ENCODE measurements around the gene NGRN. TPM values are rescaled to one million over a fixed set of nuclear protein-coding genes. Genes with fewer than 3 reads are reported as not detected.
"Not testable (repeated sequence)": the region's sequence is repeated elsewhere in the genome, so short reads cannot be mapped to it uniquely, and the experiment has no call there.

The NGRN gene
- total RNA-seq, 2 experiments from 2014 or later, result 30.1 to 34.9 TPM

DNA sequence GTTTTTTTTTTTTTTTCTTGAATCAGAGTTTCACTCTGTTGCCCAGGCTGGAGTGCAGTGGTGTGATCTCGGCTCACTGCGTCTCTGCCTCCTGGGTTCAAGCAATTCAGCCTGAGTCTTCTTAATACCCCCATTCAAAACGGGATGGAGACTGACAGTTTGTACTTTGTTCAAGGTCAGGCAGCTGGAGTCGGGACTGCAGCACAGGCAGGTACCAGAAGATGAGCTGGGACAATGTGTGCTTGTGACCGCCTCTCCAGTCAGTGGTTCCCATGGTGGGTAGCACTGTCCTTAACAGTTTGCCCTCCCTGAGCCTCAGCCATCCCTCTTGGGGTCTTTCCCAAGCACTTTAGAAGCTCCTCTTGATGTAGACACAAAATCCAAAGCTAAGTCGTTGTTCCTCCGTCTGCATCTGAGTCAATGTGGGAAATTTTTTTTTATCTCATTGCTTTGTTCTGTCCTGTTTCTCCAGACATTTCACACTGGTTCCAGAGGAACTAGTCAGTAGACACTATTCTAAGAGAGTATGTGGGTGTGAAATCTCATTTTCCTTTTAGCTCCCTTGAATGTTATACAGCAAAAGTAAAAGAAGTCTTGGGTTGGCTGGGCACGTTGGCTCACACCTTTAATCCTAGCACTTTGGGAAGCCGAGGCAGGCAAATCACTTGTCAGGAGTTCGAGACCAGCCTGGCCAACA, 21.4 kb upstream of the NGRN start:
- H3K27me3 Mint-ChIP-seq, result no peaks in the 10 kb centered on the region
- ATAC-seq (no peak), DNase-seq (no peak)
- peaks cover 2% of the 10 kb centered on the region for H3K36me3 Mint-ChIP-seq
- no peak overlapping the region for H3K4me3 Mint-ChIP-seq
- H3K27ac Mint-ChIP-seq, result no peak overlapping the region
- no peaks in the 10 kb centered on the region for H3K9me3 Mint-ChIP-seq (ENCODE audit: low read depth)
- CTCF ChIA-PET, result interaction anchor here (0.7 to 1.6 kb wide), 2 partner anchors 17 to 57 kb away, joined by 3 read pairs; no protein-coding TSS in a partner anchor
- peaks cover 8% of the 10 kb centered on the region for H3K4me1 Mint-ChIP-seq

DNA sequence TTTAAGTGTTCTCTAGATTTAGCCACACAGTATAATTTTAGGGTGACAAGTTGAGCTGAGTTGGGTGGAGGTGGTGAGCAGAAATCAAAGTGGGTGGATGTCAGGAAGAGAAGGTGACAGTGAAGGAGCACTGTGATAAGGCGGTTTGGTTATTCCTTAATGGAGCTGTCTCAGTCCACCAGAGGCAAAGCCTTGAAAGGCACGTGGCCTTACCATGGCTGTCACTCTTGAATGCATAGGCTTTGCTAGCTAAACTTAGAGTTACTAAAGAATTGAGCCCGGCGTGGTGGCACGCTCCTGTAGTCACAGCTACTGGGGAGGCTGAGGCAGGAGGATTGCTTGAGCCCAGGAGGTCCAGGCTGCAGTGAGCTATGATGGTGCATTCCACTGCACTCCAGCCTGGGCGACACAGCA, 16.7 kb upstream of the NGRN start:
- no peaks in the 10 kb centered on the region for H3K36me3 Mint-ChIP-seq
- no peak overlapping the region for H3K27ac Mint-ChIP-seq
- no peaks in the 10 kb centered on the region for H3K27me3 Mint-ChIP-seq
- no peaks in the 10 kb centered on the region for H3K9me3 Mint-ChIP-seq (ENCODE audit: low read depth)
- peak overlapping the region; percentile 47 for H3K4me3 Mint-ChIP-seq
- ATAC-seq, result peak; percentile 32
- CTCF ChIA-PET, result interaction anchor here (1.0 to 2.9 kb wide), 7 partner anchors 9 to 45 kb away, joined by 3 to 10 read pairs (median 4); no protein-coding TSS in a partner anchor
- DNase-seq, result no peak
- peaks cover 14% of the 10 kb centered on the region for H3K4me1 Mint-ChIP-seq

DNA sequence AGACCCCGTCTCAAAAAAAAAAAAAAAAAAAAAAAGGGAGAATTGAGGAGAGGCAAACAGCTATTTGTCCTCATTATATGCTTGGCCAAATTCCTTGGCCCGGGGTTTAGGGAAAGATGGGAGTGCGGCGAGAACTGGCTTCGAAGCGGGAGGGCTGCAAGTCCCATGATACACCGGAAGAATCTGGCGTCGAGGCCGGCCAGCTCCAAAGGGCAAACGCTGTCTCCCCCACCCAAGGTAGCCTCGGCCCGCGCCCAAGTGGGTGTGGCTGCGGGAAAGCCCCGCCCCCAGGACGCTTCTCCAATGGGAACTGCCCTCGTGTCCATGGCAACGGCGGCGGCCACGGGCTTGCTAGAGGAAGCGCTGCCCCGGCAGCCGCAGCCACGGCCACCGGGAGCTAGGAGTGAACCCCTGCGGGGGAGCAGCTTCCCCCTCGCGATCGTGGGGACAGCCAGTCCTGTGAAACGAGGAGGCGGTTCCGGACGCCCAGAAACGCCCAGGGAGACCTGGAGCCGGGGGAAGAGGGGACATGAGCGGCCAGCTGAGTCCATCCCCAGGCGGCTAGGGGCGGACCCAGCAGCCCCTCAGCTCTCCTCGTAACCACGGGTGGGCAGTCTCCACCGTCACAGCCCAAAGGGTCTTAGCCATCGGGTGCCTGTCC, 16.1 kb upstream of the NGRN start, which contains the start of gene TTLL13:
TTLL13 (plus strand) TSS at position 354 of the 661 bp plus-strand sequence. CDS start 1,075 bp downstream, outside the sequence.
- DNase-seq (peak; percentile 83), ATAC-seq (peak; percentile 82)
- H3K36me3 Mint-ChIP-seq, result no peaks in the 10 kb centered on the region
- H3K27me3 Mint-ChIP-seq, result no peaks in the 10 kb centered on the region
- H3K4me1 Mint-ChIP-seq, result peaks cover 14% of the 10 kb centered on the region
- no peaks in the 10 kb centered on the region for H3K9me3 Mint-ChIP-seq (ENCODE audit: low read depth)
- peak within 1 kb of the TSS; percentile 47 for H3K4me3 Mint-ChIP-seq
- H3K27ac Mint-ChIP-seq, result no peak within 1 kb of the TSS
- CTCF ChIA-PET, result interaction anchor here (0.6 to 2.9 kb wide), 8 partner anchors 8 to 44 kb away, joined by 3 to 10 read pairs (median 4); no protein-coding TSS in a partner anchor

DNA sequence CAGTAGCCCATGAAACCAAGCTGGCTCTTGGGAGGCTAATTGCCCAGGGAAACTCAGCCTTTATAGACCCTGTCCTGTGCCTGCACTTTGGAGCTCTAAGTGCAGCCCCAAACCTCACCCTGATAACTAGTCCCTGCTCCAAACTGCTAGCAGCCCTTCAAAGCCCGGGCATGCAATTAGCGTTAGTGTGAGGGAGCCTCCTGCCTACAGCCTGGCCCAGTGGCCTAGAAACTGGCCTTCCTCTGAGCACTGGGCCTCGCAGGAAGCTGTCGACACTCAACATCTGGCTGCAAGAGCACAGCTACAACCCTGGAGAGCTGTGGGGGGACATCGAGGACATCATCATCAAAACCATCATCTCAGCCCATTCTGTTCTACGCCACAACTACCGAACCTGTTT, 7.7 kb upstream of the NGRN start:
- no peak overlapping the region for H3K4me3 Mint-ChIP-seq
- no peaks in the 10 kb centered on the region for H3K9me3 Mint-ChIP-seq (ENCODE audit: low read depth)
- peaks cover 1% of the 10 kb centered on the region for H3K36me3 Mint-ChIP-seq
- no peaks in the 10 kb centered on the region for H3K27me3 Mint-ChIP-seq
- ATAC-seq (no peak), DNase-seq (no peak)
- peaks cover 19% of the 10 kb centered on the region for H3K4me1 Mint-ChIP-seq
- CTCF ChIA-PET, result interaction anchor here (1.0 kb wide), 1 partner anchor 9 kb away, joined by 4 read pairs; the partner anchor contains the start of gene TTLL13
- H3K27ac Mint-ChIP-seq, result no peak overlapping the region

DNA sequence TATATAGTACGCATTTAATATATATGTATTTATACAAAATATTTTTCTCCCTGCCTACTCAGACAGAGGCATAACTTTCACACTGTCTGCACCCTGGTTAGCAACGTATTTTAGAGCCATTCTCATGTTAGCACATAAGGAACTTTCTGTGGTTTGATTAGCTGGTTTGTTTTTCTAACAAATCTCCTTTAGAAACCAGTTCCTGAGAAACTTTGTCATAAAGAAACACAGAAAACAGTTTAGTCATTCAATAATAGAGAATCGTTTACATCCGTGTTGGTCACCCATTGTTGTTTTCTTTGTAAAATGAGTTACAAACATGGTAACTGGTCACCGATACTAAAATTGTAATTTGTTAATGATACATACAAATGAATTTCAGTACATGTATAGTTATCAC, 5.9 kb upstream of the NGRN start:
- DNase-seq, result no peak
- H3K4me3 Mint-ChIP-seq, result no peak overlapping the region
- peak overlapping the region; percentile 74 for H3K27ac Mint-ChIP-seq
- peak; percentile 76 for ATAC-seq
- H3K4me1 Mint-ChIP-seq, result peaks cover 27% of the 10 kb centered on the region
- no peaks in the 10 kb centered on the region for H3K9me3 Mint-ChIP-seq (ENCODE audit: low read depth)
- CTCF ChIA-PET, result interaction anchor here (0.6 to 1.4 kb wide), 3 partner anchors 27 to 80 kb away, joined by 3 to 5 read pairs (median 4); no protein-coding TSS in a partner anchor
- no peaks in the 10 kb centered on the region for H3K27me3 Mint-ChIP-seq
- H3K36me3 Mint-ChIP-seq, result peaks cover 1% of the 10 kb centered on the region

DNA sequence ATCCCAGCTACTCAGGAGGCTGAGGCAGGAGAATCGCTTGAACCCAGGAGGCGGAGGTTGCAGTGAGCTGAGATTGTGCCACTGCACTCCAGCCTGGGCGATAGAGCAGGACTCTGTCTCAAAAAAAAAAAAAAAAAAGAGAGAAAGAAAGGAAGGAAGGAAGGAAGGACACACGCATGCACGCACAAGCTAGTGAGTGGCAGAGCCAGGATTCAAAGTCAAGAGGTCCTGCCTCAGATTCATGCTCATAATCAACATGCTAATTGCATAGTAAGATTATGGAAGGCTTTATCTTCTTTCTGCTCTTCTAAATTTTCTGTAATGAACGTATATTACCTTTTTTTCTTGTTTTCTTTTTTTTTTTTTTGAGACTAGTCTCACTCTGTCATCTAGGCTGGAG, 4.7 kb upstream of the NGRN start:
- not testable (repeated sequence) for H3K4me3 Mint-ChIP-seq; DNase-seq; H3K27me3 Mint-ChIP-seq; H3K27ac Mint-ChIP-seq; H3K36me3 Mint-ChIP-seq; H3K9me3 Mint-ChIP-seq (ENCODE audit: low read depth); ATAC-seq
- peaks cover 31% of the 10 kb centered on the region for H3K4me1 Mint-ChIP-seq
- CTCF ChIA-PET, result interaction anchor here (0.7 to 1.6 kb wide), 4 partner anchors 11 to 960 kb away, joined by 3 to 4 read pairs (median 3); partner anchors contain the start of gene TTLL13

DNA sequence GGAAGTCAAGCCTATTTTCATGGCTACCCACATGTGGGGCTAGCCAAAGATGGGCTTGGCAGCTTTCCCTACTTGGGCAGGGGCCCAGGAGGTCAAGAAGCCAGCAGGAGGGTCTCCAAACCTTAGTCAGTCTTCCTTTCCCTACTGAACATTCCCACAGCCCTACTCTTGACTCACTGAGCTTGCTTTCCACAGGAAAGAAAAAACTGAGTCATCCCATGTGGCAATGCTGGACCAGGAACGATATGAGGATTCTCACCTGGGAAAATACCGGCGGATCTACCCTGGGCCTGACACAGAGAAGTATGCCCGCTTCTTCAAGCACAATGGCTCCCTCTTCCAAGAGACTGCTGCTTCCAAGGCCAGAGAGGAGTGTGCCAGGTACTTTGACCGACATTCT, 3.7 kb upstream of the NGRN start:
- CTCF ChIA-PET, result interaction anchor here (1.6 kb wide), 1 partner anchor 12 kb away, joined by 4 read pairs; the partner anchor contains the start of gene TTLL13
- DNase-seq (no peak), ATAC-seq (no peak)
- Mint-ChIP-seq H3K9me3 (ENCODE audit: low read depth) (no peaks in the 10 kb centered on the region), H3K36me3 (peaks cover 4% of the 10 kb centered on the region), H3K4me3 (no peak overlapping the region), H3K4me1 (peaks cover 34% of the 10 kb centered on the region), H3K27ac (no peak overlapping the region), H3K27me3 (no peaks in the 10 kb centered on the region)

DNA sequence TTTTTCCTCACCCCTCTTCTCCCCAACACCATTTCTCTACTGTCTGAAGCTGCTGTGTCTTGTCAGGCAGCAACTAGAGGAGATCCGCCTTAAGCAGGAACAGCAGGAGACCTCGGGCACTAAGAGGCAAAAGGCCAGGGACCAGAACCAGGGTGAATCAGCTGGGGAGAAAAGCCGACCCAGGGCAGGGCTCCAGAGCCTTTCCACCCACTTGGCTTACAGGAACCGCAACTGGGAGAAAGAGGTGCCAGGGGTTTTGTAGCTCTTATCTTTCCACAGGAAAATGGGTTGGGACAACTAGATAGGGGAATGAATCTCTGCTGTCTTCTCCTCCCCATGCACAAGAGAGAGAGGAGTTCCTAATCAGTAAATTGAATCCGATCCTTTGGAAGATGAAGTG, 3.0 kb upstream of the NGRN start:
- Mint-ChIP-seq H3K4me1 (peaks cover 38% of the 10 kb centered on the region), H3K9me3 (ENCODE audit: low read depth) (no peaks in the 10 kb centered on the region), H3K27me3 (no peaks in the 10 kb centered on the region), H3K27ac (no peak overlapping the region), H3K36me3 (peaks cover 7% of the 10 kb centered on the region), H3K4me3 (no peak overlapping the region)
- ATAC-seq, result no peak
- DNase-seq, result no peak
- CTCF ChIA-PET, result no interaction called here

DNA sequence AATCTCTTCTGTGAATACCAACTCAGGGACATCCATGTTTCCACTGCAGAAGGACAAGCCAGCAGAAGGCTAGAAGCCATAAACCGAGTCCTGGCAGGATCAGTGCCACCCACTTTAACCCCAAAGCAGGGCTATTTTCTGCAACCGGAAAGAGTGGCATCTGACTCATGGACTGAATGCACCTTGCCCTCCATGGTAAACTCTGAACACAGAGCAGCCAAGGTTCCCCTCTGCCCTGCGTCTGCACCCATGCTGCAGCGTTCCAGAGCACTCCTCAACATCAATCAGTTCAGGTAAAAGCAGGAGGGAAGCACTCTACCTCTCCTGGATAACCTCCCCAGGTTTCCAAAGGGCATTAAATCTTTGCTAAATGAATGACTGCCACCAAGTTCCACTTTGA, 801 bp upstream of the NGRN start:
- DNase-seq (peak; percentile 68), ATAC-seq (no peak)
- H3K27me3 Mint-ChIP-seq, result no peaks in the 10 kb centered on the region
- H3K36me3 Mint-ChIP-seq, result peaks cover 19% of the 10 kb centered on the region
- H3K4me1 Mint-ChIP-seq, result peaks cover 40% of the 10 kb centered on the region
- peak overlapping the region; percentile 94 for H3K4me3 Mint-ChIP-seq
- CTCF ChIA-PET, result no interaction called here
- peak overlapping the region; percentile 99 for H3K27ac Mint-ChIP-seq
- H3K9me3 Mint-ChIP-seq (ENCODE audit: low read depth), result no peaks in the 10 kb centered on the region

DNA sequence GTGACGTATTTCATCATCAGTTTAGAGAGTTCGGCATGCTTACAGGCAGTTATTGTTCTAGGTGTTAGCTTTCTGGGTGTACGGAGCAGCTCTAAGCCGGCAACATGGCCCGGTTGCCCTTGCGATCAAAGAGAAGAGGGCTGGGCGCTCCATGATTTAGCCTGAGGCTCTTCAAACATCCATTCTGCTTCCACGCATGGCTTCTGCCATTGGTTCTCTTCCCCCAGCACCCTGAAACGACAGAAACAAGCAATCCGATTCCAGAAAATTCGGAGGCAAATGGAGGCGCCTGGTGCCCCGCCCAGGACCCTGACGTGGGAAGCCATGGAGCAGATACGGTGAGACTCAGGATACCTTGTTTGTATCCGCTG, 574 bp downstream of the NGRN start:
- peak overlapping the region; percentile 99 for H3K27ac Mint-ChIP-seq
- CTCF ChIA-PET, result interaction anchor here (0.8 to 0.9 kb wide), 4 partner anchors 32 to 109 kb away, joined by 3 to 4 read pairs (median 3); partner anchors contain the start of genes CIB1, GDPGP1 and SEMA4B
- ATAC-seq, result peak; percentile 28
- no peaks in the 10 kb centered on the region for H3K9me3 Mint-ChIP-seq (ENCODE audit: low read depth)
- DNase-seq, result peak; percentile 74
- peaks cover 29% of the 10 kb centered on the region for H3K36me3 Mint-ChIP-seq
- H3K27me3 Mint-ChIP-seq, result no peaks in the 10 kb centered on the region
- peaks cover 48% of the 10 kb centered on the region for H3K4me1 Mint-ChIP-seq
- H3K4me3 Mint-ChIP-seq, result peak overlapping the region; percentile 94

DNA sequence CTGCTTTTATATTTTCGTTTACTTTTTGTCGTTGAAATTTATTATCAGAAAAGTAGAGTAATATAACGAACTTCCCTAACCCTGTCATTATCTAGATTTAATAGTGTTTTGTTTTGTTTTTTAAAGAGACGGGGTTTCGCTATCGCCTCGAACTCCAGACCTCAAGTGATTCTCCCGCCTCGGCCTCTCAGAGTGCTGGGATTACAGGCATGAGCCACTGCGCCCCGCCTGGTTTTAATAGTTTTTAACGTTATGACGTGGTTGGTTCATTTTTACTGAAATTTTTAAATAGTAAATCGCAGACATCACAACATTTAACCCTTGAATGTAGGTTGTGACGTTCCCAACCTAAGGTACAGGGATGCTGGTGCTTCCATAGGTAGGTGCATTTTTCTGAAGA, 1.0 kb downstream of the NGRN start:
- Mint-ChIP-seq H3K9me3 (ENCODE audit: low read depth) (no peaks in the 10 kb centered on the region), H3K36me3 (peaks cover 34% of the 10 kb centered on the region), H3K4me3 (peak overlapping the region; percentile 94), H3K27ac (peak overlapping the region; percentile 99), H3K4me1 (peaks cover 52% of the 10 kb centered on the region), H3K27me3 (no peaks in the 10 kb centered on the region)
- ATAC-seq (no peak), DNase-seq (peak; percentile 60)
- CTCF ChIA-PET, result interaction anchor here (0.7 to 2.0 kb wide), 5 partner anchors 33 to 126 kb away, joined by 3 to 12 read pairs (median 3); partner anchors contain the start of genes CIB1 and GDPGP1

DNA sequence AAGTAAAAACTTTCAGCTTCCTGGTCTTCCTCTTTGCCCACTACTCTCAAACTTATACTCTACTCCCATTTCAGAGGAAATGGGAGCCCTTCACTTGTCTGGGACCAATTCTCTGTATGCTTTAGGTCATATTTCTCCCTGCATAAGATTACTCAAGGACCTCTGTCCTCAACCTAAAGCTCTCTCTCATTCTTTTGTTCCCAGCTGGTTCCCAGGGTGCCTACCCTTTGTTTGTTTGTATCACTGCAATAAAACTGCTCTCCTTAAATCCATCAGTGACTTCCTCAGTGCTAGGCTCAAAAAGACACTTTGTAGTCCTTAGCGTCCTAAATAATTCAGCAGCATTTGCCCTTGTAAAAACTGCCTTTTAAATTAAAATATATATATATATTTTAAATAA, 2.9 kb downstream of the NGRN start:
- ATAC-seq (no peak), DNase-seq (no peak)
- Mint-ChIP-seq H3K27me3 (no peaks in the 10 kb centered on the region), H3K27ac (peak overlapping the region; percentile 2), H3K36me3 (peaks cover 41% of the 10 kb centered on the region), H3K9me3 (ENCODE audit: low read depth) (no peaks in the 10 kb centered on the region), H3K4me3 (peak overlapping the region; percentile 94), H3K4me1 (peaks cover 59% of the 10 kb centered on the region)
- CTCF ChIA-PET, result interaction anchor here (0.8 to 2.0 kb wide), 10 partner anchors 18 to 52 kb away, joined by 3 to 12 read pairs (median 4); no protein-coding TSS in a partner anchor

DNA sequence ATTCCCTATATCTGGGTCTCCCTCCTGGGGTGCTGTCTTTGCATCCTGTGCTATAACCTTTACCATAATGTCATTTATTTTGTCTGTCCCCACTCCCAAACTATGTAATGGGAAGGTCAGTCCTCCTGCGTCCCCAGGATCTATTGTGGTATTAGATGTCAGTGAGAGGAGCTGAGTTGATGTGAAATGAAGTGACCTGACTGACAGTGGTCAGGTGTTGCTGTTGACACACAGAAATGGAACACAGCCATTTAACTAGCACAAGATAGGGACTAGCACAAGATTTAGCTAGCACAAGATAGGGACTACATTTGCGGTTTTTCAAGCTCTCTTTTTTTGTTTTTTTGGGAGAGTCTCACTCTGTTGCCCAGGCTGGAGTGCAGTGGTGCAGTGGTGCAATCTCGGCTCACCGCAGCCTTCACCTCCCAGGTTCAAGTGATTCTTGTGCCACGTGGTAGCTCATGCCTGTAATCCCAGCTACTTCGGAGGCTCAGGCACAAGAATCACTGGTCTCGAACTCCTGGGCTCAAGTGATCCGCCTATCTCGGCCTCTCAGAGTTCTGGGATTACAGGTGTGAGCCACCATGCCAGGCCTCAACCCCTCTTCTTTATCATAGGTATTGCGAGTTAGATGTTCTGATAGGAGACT, 5.2 kb downstream of the NGRN start:
- ATAC-seq (no peak), DNase-seq (no peak)
- CTCF ChIA-PET, result interaction anchor here (1.2 to 2.0 kb wide), 3 partner anchors 10 to 37 kb away, joined by 3 to 5 read pairs (median 4); partner anchors contain the start of genes CIB1 and GDPGP1
- Mint-ChIP-seq H3K4me1 (peaks cover 46% of the 10 kb centered on the region), H3K4me3 (no peak overlapping the region), H3K9me3 (ENCODE audit: low read depth) (no peaks in the 10 kb centered on the region), H3K27ac (no peak overlapping the region), H3K27me3 (no peaks in the 10 kb centered on the region), H3K36me3 (peaks cover 48% of the 10 kb centered on the region)

Data from activated CD8-positive, alpha-beta memory T cell treated with anti-CD3 and anti-CD28 coated beads, Interleukin-2, amount 10 ng/mL, durations not matched to agents 7 days and 5 days (primary cell).